Fibroblast of lung (primary cell): Measurements from ENCODE around the gene PGD.

Experiments
- EZH2 ChIP-seq: IDR thresholded peaks from 2 replicates; pipeline ENCODE4 v1.5.1; 2012; ENCODE audit warnings: low read length, control low read depth, mild to moderate bottlenecking; ENCODE audit errors: missing control alignments
- TF ChIP-seq, protein P1 (sequence below), 2 donors: IDR thresholded peaks in 1 of 2; conservative IDR thresholded peaks in 1 of 2; 1 replicate in 1 of 2; 2 replicates in 1 of 2; pipeline ENCODE4 v1.5.1; 2011 to 2012; ENCODE audit warnings: low read length in 2 of 2, control low read depth in 1 of 2, inconsistent platforms in 1 of 2, low read depth in 1 of 2, mild to moderate bottlenecking in 1 of 2

DNA sequence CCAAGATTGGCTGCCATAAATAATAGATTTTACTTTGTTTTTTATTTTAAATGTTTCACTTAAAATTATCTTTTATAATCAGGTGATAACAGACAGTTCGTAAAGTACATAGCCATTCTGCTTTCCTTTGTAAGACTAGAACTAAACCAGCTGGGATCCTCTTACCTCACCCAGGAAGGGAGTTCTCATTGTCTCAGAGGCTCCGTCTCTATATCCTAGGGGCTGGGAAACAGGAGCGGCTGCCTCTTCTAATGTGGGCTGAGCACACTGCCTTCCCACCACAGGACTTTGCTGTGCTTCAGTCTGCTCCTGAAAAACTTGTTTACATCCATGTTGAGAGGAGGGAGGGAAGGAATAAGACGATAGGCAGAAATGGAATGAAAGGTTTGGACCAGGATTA is 45.6 kb upstream of the PGD start:
- TF ChIP-seq, protein P1, sequence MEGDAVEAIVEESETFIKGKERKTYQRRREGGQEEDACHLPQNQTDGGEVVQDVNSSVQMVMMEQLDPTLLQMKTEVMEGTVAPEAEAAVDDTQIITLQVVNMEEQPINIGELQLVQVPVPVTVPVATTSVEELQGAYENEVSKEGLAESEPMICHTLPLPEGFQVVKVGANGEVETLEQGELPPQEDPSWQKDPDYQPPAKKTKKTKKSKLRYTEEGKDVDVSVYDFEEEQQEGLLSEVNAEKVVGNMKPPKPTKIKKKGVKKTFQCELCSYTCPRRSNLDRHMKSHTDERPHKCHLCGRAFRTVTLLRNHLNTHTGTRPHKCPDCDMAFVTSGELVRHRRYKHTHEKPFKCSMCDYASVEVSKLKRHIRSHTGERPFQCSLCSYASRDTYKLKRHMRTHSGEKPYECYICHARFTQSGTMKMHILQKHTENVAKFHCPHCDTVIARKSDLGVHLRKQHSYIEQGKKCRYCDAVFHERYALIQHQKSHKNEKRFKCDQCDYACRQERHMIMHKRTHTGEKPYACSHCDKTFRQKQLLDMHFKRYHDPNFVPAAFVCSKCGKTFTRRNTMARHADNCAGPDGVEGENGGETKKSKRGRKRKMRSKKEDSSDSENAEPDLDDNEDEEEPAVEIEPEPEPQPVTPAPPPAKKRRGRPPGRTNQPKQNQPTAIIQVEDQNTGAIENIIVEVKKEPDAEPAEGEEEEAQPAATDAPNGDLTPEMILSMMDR (conservative IDR thresholded peaks at IDR 0.05 in 1 of 2, IDR thresholded peaks at IDR 0.05 in 1 of 2; ENCODE audit: low read depth in 1 of 2, low read length in 2 of 2) = no peak
- no peak for TF ChIP-seq EZH2
